ENCODE data around the gene UQCC2. TPM values are rescaled to one million over a fixed set of nuclear protein-coding genes. Genes with fewer than 3 reads are reported as not detected.

The UQCC2 gene
- total and polyA plus RNA-seq, 2 of the 4 experiments (the other 2 are of a cell fraction) = 13.8 to 34.5 TPM

- intact Hi-C loops (cut with micrococcal nuclease) (no loop called here), dilution Hi-C loops (cut with HindIII; ENCODE audit: low sequenced_read_pairs, unreplicated experiment) (no loop called here), in situ Hi-C loops (cut with MboI; ENCODE audit: low sequenced_read_pairs) (no loop called here)
- Histone ChIP-seq H4K8ac (ENCODE audit: low read depth in 2 of 2, low read length in 2 of 2) (no peak overlapping the region), H3K23ac (ENCODE audit: low read depth, low read length) (no peak overlapping the region), H4K91ac (ENCODE audit: insufficient read depth, low read depth, low read length) (no peak overlapping the region), H3K56ac (ENCODE audit: extremely low read depth, insufficient read depth, low read length) (no peak overlapping the region), H3K9me3 (ENCODE audit: control insufficient read depth, insufficient read depth, low read length) (no peaks in the 10 kb centered on the region), H3K27ac (ENCODE audit: insufficient read depth, low read length) (no peak overlapping the region), H2BK120ac (ENCODE audit: low read depth, low read length) (no peak overlapping the region), H4K5ac (ENCODE audit: low read depth, low read length) (no peak overlapping the region), H3K18ac (ENCODE audit: low read depth, low read length) (no peak overlapping the region), H4K20me1 (ENCODE audit: insufficient read depth, low read length) (peaks cover 5% of the 10 kb centered on the region), H2AK9ac (replicated peaks; ENCODE audit: low read depth, low read length, poor library complexity) (no peak overlapping the region), H3K14ac (replicated peaks; ENCODE audit: low read depth, low read length) (no peak overlapping the region), H3K4me1 (ENCODE audit: control insufficient read depth, insufficient read depth, low read length) (peaks cover 16% of the 10 kb centered on the region; the same call in 1 of the 2 replicates), H2AFZ (replicated peaks; ENCODE audit: low read length, poor library complexity) (no peak overlapping the region), H2BK5ac (ENCODE audit: low read depth, low read length, poor library complexity, severe bottlenecking) (no peak overlapping the region), H3K4me3 (ENCODE audit: insufficient read depth, low read depth, low read length) (no peak overlapping the region), H3K4me2 (ENCODE audit: low read depth, low read length) (no peak overlapping the region), H3K4ac (ENCODE audit: low read depth, low read length) (no peak overlapping the region), H3K9ac (ENCODE audit: low read depth, low read length) (no peak overlapping the region), H3K9me1 (ENCODE audit: insufficient read depth, low read length) (no peaks in the 10 kb centered on the region), H2AK5ac (ENCODE audit: low read depth, low read length) (no peak overlapping the region), H3K79me1 (ENCODE audit: low read depth in 1 of 2, low read length in 2 of 2) (no peaks in the 10 kb centered on the region), H3K27me3 (ENCODE audit: control insufficient read depth, insufficient read depth, low read length) (no peaks in the 10 kb centered on the region), H2BK20ac (ENCODE audit: low read depth, low read length) (no peak overlapping the region), H3K36me3 (ENCODE audit: control insufficient read depth, insufficient read depth, low read length) (no peaks in the 10 kb centered on the region), H2BK15ac (ENCODE audit: low read depth, low read length) (no peak overlapping the region; the same call in 2 of the 3 replicates)
- 96% methylated on average over 4 of the region's 10 CpGs; no CpG with 5 or more reads in 1 of the 2 experiments for WGBS, 2 experiments (ENCODE audit: extremely low coverage in 2 of 2, insufficient read length in 1 of 2)
- ChIA-PET POLR2A (ENCODE audit: unreplicated experiment) (no interaction called here), CTCF (interaction anchor here (1.4 kb wide), 1 partner anchor 270 kb away, joined by 3 read pairs; no protein-coding TSS in a partner anchor)
- ATAC-seq (ENCODE audit: low read depth) (no peak), DNase-seq (no peak)
- TF ChIP-seq RFX5 (IDR thresholded peaks at IDR 0.05; ENCODE audit: low read depth, low read length) (no peak), SMC3 (IDR thresholded peaks at IDR 0.05; ENCODE audit: low read depth, low read length) (no peak), MXI1 (IDR thresholded peaks at IDR 0.05; ENCODE audit: borderline replicate concordance, low read depth, low read length) (no peak), FOS (IDR thresholded peaks at IDR 0.05; ENCODE audit: low read depth, low read length) (no peak), CHD1 (IDR thresholded peaks at IDR 0.05; ENCODE audit: low read depth, low read length) (no peak), CTCF (conservative IDR thresholded peaks at IDR 0.05; ENCODE audit: low read depth, low read length) (no peak), RAD21 (IDR thresholded peaks at IDR 0.05; ENCODE audit: low read length) (no peak), POLR2A (IDR thresholded peaks at IDR 0.05; ENCODE audit: low read depth, low read length) (no peak), CEBPB (IDR thresholded peaks at IDR 0.05; ENCODE audit: low read depth, low read length) (no peak), MAFK (IDR thresholded peaks at IDR 0.05; ENCODE audit: low read depth, low read length) (no peak), BHLHE40 (IDR thresholded peaks at IDR 0.05; ENCODE audit: low read depth, low read length) (no peak)
- TF ChIP-seq, protein P1, sequence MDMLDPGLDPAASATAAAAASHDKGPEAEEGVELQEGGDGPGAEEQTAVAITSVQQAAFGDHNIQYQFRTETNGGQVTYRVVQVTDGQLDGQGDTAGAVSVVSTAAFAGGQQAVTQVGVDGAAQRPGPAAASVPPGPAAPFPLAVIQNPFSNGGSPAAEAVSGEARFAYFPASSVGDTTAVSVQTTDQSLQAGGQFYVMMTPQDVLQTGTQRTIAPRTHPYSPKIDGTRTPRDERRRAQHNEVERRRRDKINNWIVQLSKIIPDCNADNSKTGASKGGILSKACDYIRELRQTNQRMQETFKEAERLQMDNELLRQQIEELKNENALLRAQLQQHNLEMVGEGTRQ (IDR thresholded peaks at IDR 0.05; ENCODE audit: low read depth, low read length) = no peak
- TF ChIP-seq, protein P2, sequence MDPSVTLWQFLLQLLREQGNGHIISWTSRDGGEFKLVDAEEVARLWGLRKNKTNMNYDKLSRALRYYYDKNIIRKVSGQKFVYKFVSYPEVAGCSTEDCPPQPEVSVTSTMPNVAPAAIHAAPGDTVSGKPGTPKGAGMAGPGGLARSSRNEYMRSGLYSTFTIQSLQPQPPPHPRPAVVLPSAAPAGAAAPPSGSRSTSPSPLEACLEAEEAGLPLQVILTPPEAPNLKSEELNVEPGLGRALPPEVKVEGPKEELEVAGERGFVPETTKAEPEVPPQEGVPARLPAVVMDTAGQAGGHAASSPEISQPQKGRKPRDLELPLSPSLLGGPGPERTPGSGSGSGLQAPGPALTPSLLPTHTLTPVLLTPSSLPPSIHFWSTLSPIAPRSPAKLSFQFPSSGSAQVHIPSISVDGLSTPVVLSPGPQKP (IDR thresholded peaks at IDR 0.05; ENCODE audit: borderline replicate concordance, low read depth, low read length) = no peak
- BruUV-seq (replicated peaks) = no TSS peak
These were observed 46.4 kb upstream of the UQCC2 start for GRCh38 chr6:33757906-33758305.

Measured in IMR-90 (cell line).